ENCODE results near the gene EGR1.

DNA sequence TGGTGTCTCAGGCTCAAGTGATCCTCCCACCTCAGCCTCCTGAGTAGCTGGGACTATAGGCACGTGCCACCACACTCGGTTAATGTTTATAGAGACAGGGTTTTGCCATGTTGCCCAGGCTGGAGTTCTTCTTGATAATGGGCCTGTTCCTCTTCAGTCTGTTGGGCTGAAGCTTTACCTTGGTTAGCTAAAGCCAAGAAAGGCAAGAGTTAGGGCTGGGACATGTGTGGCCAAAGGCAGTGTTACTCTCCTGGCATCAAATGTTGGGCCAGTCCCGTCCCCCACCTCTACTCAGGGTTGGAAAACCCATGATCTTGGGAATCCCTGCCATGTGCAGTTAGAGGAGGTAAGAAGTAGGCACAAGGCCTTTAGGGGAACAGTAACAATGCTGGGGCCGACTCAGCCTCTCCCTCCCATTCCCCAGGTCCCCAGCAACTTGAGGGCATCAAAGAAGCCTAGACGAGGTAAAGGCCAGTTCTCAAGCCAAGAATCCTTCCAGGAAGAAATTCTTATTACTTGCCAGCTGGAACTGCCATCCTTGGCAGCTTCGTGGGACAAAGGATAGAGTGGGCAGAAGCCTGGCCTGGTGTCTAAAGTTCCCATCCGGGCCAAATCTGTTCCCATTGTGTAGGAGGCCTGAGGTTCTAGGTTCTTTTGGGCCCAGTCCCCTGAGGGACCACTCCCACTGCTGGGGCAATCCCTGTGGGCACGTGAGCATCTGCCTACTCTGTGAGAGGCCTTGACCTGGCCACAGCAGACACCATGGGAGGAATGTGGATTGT is 4.5 kb downstream of the EGR1 start:
- TF ChIP-seq, protein P1, sequence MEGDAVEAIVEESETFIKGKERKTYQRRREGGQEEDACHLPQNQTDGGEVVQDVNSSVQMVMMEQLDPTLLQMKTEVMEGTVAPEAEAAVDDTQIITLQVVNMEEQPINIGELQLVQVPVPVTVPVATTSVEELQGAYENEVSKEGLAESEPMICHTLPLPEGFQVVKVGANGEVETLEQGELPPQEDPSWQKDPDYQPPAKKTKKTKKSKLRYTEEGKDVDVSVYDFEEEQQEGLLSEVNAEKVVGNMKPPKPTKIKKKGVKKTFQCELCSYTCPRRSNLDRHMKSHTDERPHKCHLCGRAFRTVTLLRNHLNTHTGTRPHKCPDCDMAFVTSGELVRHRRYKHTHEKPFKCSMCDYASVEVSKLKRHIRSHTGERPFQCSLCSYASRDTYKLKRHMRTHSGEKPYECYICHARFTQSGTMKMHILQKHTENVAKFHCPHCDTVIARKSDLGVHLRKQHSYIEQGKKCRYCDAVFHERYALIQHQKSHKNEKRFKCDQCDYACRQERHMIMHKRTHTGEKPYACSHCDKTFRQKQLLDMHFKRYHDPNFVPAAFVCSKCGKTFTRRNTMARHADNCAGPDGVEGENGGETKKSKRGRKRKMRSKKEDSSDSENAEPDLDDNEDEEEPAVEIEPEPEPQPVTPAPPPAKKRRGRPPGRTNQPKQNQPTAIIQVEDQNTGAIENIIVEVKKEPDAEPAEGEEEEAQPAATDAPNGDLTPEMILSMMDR (IDR thresholded peaks at IDR 0.05; ENCODE audit: low read length), result no peak
- TF ChIP-seq EZH2 (optimal IDR thresholded peaks at IDR 0.05; ENCODE audit: low read depth, low read length), result no peak
- no peak for TF ChIP-seq EZH2phosphoT487 (IDR thresholded peaks at IDR 0.05; ENCODE audit: low read length)

Measured in MM.1S (cell line).